H1 (cell line): ENCODE measurements around the gene PARD6B. TPM values are rescaled to one million over a fixed set of nuclear protein-coding genes. Genes with fewer than 3 reads are reported as not detected.

Experiments
- CBX5 ChIP-seq: fragments of 300-800, 300-1000 bp; sonication (generic); IDR thresholded peaks from 2 replicates; pipeline ENCODE4 v1.7.1; 2016; ENCODE audit warnings: antibody characterized with exemption, low read length, low read depth
- CHD2 ChIP-seq: IDR thresholded peaks from 2 replicates; pipeline ENCODE4 v1.6.1; 2012; ENCODE audit warnings: low read length, improper control_type of control experiment
- EP300 ChIP-seq, 2 experiments: IDR thresholded peaks; 1 replicate in 1 of 2; 2 replicates in 1 of 2; pipeline ENCODE4 v1.6.1; 2011 to 2012; ENCODE audit warnings: low read depth in 2 of 2, low read length in 2 of 2, mild to moderate bottlenecking in 2 of 2, borderline replicate concordance in 1 of 2, inconsistent platforms in 1 of 2, moderate library complexity in 1 of 2
- POU5F1 ChIP-seq: IDR thresholded peaks from 2 replicates; pipeline ENCODE4 v1.6.1; 2011; ENCODE audit warnings: low read depth, mild to moderate bottlenecking, low read length, moderate library complexity
- SIRT6 ChIP-seq: IDR thresholded peaks from one replicate; pipeline ENCODE4 v1.7.1; 2012; ENCODE audit warnings: low read length, inconsistent platforms
- polyA plus RNA-seq, 7 experiments: library from polyadenylated mRNA; depleted of rRNA in 3 of 7; stranded (reverse) in 5 of 7; unstranded in 2 of 7; fragments of >200 nt in 5 of 7; fragments of 200-250 nt in 2 of 7; gene quantifications; 1 replicate in 5 of 7; 2 replicates in 1 of 7; 4 replicates in 1 of 7; pipeline versions ENCODE4 v1.2.1 to v1.2.3, GENCODE V29; 2011 to 2013; ENCODE audit warnings: missing spikeins in 2 of 7, mixed read lengths in 2 of 7
- total RNA-seq: library from RNA; stranded (reverse); fragmentation: NEBNext Ultra II Directional; extraction: Animal tissue kit (Norgen Biotek cat#: 25700); gene quantifications from 2 replicates; pipeline ENCODE4 v1.2.1, GENCODE V29; 2021
- TF ChIP-seq, protein P1 (sequence below): fragments of 300-600 bp; sonication (generic); IDR thresholded peaks from 2 replicates; pipeline ENCODE4 v1.7.1; 2012; ENCODE audit warnings: low read length, moderate library complexity, mild to moderate bottlenecking, inconsistent platforms; ENCODE audit not compliant: insufficient replicate concordance
- TF ChIP-seq, protein P2 (sequence below): IDR thresholded peaks from 2 replicates; pipeline ENCODE4 v1.6.1; 2012; ENCODE audit warnings: inconsistent platforms

The PARD6B gene
- total and polyA plus RNA-seq, 2 of the 8 experiments (the other 6 are each of a cell fraction or from before 2014, with no cell fraction given): 5.2 to 34.1 TPM

DNA sequence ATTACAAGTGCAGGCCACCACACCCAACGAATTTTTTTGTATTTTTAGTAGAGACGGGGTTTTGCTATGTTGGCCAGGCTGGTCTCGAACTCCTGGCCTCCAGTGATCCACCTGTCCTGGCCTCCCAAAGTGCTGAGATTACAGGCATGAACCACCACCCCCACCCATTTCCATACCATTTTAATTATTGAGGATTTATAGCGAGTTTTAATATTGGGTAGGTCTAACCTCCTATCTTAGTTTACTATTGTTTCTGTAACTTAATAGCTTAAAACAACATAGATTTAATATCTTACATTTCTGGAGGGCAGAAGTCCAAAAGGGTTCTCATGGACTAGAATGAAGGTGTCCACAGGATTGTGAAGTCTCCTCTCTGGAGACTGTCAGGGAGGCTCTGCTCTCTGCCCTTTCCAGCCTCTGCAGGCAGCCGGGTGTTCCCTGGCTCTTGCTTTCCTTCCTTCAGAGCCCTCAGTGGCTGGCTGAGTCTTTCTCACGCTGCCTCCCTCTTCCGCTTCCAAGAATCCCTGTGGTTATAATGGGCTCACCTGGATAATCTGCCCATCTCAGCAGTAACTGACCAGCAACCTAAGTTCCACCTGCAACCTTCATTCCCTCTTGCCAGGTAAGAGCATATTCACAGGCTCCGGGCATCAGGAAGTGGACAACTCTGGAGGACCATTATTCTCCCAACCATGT lies 44.9 kb downstream of the PARD6B start (continued):
- TF ChIP-seq, protein P1, sequence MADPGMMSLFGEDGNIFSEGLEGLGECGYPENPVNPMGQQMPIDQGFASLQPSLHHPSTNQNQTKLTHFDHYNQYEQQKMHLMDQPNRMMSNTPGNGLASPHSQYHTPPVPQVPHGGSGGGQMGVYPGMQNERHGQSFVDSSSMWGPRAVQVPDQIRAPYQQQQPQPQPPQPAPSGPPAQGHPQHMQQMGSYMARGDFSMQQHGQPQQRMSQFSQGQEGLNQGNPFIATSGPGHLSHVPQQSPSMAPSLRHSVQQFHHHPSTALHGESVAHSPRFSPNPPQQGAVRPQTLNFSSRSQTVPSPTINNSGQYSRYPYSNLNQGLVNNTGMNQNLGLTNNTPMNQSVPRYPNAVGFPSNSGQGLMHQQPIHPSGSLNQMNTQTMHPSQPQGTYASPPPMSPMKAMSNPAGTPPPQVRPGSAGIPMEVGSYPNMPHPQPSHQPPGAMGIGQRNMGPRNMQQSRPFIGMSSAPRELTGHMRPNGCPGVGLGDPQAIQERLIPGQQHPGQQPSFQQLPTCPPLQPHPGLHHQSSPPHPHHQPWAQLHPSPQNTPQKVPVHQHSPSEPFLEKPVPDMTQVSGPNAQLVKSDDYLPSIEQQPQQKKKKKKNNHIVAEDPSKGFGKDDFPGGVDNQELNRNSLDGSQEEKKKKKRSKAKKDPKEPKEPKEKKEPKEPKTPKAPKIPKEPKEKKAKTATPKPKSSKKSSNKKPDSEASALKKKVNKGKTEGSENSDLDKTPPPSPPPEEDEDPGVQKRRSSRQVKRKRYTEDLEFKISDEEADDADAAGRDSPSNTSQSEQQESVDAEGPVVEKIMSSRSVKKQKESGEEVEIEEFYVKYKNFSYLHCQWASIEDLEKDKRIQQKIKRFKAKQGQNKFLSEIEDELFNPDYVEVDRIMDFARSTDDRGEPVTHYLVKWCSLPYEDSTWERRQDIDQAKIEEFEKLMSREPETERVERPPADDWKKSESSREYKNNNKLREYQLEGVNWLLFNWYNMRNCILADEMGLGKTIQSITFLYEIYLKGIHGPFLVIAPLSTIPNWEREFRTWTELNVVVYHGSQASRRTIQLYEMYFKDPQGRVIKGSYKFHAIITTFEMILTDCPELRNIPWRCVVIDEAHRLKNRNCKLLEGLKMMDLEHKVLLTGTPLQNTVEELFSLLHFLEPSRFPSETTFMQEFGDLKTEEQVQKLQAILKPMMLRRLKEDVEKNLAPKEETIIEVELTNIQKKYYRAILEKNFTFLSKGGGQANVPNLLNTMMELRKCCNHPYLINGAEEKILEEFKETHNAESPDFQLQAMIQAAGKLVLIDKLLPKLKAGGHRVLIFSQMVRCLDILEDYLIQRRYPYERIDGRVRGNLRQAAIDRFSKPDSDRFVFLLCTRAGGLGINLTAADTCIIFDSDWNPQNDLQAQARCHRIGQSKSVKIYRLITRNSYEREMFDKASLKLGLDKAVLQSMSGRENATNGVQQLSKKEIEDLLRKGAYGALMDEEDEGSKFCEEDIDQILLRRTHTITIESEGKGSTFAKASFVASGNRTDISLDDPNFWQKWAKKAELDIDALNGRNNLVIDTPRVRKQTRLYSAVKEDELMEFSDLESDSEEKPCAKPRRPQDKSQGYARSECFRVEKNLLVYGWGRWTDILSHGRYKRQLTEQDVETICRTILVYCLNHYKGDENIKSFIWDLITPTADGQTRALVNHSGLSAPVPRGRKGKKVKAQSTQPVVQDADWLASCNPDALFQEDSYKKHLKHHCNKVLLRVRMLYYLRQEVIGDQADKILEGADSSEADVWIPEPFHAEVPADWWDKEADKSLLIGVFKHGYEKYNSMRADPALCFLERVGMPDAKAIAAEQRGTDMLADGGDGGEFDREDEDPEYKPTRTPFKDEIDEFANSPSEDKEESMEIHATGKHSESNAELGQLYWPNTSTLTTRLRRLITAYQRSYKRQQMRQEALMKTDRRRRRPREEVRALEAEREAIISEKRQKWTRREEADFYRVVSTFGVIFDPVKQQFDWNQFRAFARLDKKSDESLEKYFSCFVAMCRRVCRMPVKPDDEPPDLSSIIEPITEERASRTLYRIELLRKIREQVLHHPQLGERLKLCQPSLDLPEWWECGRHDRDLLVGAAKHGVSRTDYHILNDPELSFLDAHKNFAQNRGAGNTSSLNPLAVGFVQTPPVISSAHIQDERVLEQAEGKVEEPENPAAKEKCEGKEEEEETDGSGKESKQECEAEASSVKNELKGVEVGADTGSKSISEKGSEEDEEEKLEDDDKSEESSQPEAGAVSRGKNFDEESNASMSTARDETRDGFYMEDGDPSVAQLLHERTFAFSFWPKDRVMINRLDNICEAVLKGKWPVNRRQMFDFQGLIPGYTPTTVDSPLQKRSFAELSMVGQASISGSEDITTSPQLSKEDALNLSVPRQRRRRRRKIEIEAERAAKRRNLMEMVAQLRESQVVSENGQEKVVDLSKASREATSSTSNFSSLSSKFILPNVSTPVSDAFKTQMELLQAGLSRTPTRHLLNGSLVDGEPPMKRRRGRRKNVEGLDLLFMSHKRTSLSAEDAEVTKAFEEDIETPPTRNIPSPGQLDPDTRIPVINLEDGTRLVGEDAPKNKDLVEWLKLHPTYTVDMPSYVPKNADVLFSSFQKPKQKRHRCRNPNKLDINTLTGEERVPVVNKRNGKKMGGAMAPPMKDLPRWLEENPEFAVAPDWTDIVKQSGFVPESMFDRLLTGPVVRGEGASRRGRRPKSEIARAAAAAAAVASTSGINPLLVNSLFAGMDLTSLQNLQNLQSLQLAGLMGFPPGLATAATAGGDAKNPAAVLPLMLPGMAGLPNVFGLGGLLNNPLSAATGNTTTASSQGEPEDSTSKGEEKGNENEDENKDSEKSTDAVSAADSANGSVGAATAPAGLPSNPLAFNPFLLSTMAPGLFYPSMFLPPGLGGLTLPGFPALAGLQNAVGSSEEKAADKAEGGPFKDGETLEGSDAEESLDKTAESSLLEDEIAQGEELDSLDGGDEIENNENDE: no peak
- TF ChIP-seq CHD2 (no peak), CBX5 (no peak), POU5F1 (no peak), EP300 (IDR thresholded peaks at IDR 0.05; ENCODE audit: borderline replicate concordance in 1 of 2, low read depth in 2 of 2, low read length in 2 of 2) (no peak), SIRT6 (no peak)
- TF ChIP-seq, protein P2, sequence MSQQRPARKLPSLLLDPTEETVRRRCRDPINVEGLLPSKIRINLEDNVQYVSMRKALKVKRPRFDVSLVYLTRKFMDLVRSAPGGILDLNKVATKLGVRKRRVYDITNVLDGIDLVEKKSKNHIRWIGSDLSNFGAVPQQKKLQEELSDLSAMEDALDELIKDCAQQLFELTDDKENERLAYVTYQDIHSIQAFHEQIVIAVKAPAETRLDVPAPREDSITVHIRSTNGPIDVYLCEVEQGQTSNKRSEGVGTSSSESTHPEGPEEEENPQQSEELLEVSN: no peak
